DND-41 (cell line): Measurements from ENCODE around the gene MTERF4.

ENCODE experiments used
- ATAC-seq: fragments of 200-7000 bp; cut with Tn5 transposase; 3 replicates; pipeline ENCODE4 v1.9.1; 2021; ENCODE audit warnings: low read depth; ENCODE audit not compliant: insufficient read depth
- DNase-seq: peaks from one replicate; pipeline ENCODE4 v3.0.0-alpha.2; 2020
- H2AFZ ChIP-seq: 2 replicates; pipeline ENCODE4 v1.6.0; 2012; ENCODE audit warnings: low read depth, low read length
- H3K27ac ChIP-seq: 2 replicates; pipeline ENCODE4 v1.5.1; 2012; ENCODE audit warnings: low read length, inconsistent platforms
- H3K27me3 ChIP-seq: fragments of 200-600 bp; sonication (generic); 2 replicates; pipeline ENCODE4 v1.6.0; 2012; ENCODE audit warnings: low read length, mild to moderate bottlenecking, inconsistent platforms; ENCODE audit not compliant: insufficient read depth, poor library complexity
- H3K36me3 ChIP-seq: 2 replicates; pipeline ENCODE4 v1.5.1; 2012; ENCODE audit warnings: low read length, inconsistent platforms; ENCODE audit not compliant: insufficient read depth
- H3K4me1 ChIP-seq: 2 replicates; pipeline ENCODE4 v1.5.1; 2012; ENCODE audit warnings: mild to moderate bottlenecking, low read length; ENCODE audit not compliant: insufficient read depth
- H3K4me2 ChIP-seq: 2 replicates; pipeline ENCODE4 v1.6.0; 2012; ENCODE audit warnings: mild to moderate bottlenecking, moderate library complexity, low read length, inconsistent platforms; ENCODE audit not compliant: insufficient read depth
- H3K4me3 ChIP-seq, 2 experiments: fragments of 200-600 bp in 1 of 2; shearing (Covaris generic) in 1 of 2; 2 replicates each; pipeline ENCODE4 v1.5.1; 2012 to 2016; ENCODE audit warnings: inconsistent platforms in 2 of 2, low read length in 2 of 2, mild to moderate bottlenecking in 2 of 2, low read depth in 1 of 2, moderate library complexity in 1 of 2
- H3K79me2 ChIP-seq: 2 replicates; pipeline ENCODE4 v1.6.0; 2012; ENCODE audit warnings: low read length, inconsistent platforms; ENCODE audit not compliant: insufficient read depth
- H3K9ac ChIP-seq: 2 replicates; pipeline ENCODE4 v1.6.0; 2012; ENCODE audit warnings: low read depth, mild to moderate bottlenecking, inconsistent platforms, low read length, moderate library complexity
- H3K9me3 ChIP-seq: 2 replicates; pipeline ENCODE4 v1.5.1; 2012; ENCODE audit warnings: low read length, moderate library complexity, mild to moderate bottlenecking, inconsistent platforms; ENCODE audit not compliant: insufficient read depth, severe bottlenecking
- H4K20me1 ChIP-seq: 2 replicates; pipeline ENCODE4 v1.6.0; 2012; ENCODE audit warnings: low read length; ENCODE audit not compliant: insufficient read depth
- CTCF ChIP-seq: IDR thresholded peaks from 2 replicates; pipeline ENCODE4 v1.5.1; 2012; ENCODE audit warnings: borderline replicate concordance, low read length, moderate library complexity, mild to moderate bottlenecking; ENCODE audit not compliant: poor library complexity, severe bottlenecking; ENCODE audit errors: extremely low read depth
- EZH2 ChIP-seq: IDR thresholded peaks from 3 replicates; pipeline ENCODE4 v1.6.1; 2012; ENCODE audit warnings: borderline replicate concordance, low read depth, mild to moderate bottlenecking, moderate library complexity, low read length, inconsistent platforms; ENCODE audit not compliant: severe bottlenecking

MTERF4 gene

GRCh38 chr2:241048949-241049343 is 53.1 kb downstream of the MTERF4 start:
- Histone ChIP-seq H3K27me3 (no peaks in the 10 kb centered on the region), H4K20me1 (peaks cover 5% of the 10 kb centered on the region; the same call in 1 of the 2 replicates), H3K9ac (no peak overlapping the region), H3K9me3 (no peaks in the 10 kb centered on the region), H3K79me2 (no peaks in the 10 kb centered on the region), H3K4me3 (no peak overlapping the region), H3K4me2 (no peak overlapping the region), H3K4me1 (no peaks in the 10 kb centered on the region), H2AFZ (no peak overlapping the region), H3K27ac (no peak overlapping the region), H3K36me3 (no peaks in the 10 kb centered on the region)
- no peak for TF ChIP-seq CTCF
- no peak for TF ChIP-seq EZH2
- no peak for ATAC-seq
- DNase-seq: no peak

GRCh38 chr2:241048149-241048948 is 53.7 kb downstream of the MTERF4 start:
- DNase-seq: no peak
- ATAC-seq: no peak
- Histone ChIP-seq H4K20me1 (peaks cover 5% of the 10 kb centered on the region; the same call in 1 of the 2 replicates), H3K4me1 (no peaks in the 10 kb centered on the region), H3K27ac (no peak overlapping the region), H3K9me3 (no peaks in the 10 kb centered on the region), H3K4me2 (no peak overlapping the region), H2AFZ (no peak overlapping the region), H3K9ac (no peak overlapping the region), H3K36me3 (no peaks in the 10 kb centered on the region), H3K27me3 (no peaks in the 10 kb centered on the region), H3K79me2 (no peaks in the 10 kb centered on the region), H3K4me3 (no peak overlapping the region)
- TF ChIP-seq EZH2 (no peak), CTCF (no peak)

- TF ChIP-seq EZH2 (no peak), CTCF (no peak)
Observed at GRCh38 chr2:241047253-241048010, 54.7 kb downstream of the MTERF4 start.

More at GRCh38 chr2:241047253-241048010, 54.7 kb downstream of the MTERF4 start:
- Histone ChIP-seq H3K36me3 (no peaks in the 10 kb centered on the region), H3K79me2 (no peaks in the 10 kb centered on the region), H3K27me3 (peaks cover 3% of the 10 kb centered on the region), H3K4me3 (no peak overlapping the region), H3K9me3 (no peaks in the 10 kb centered on the region), H3K27ac (no peak overlapping the region), H2AFZ (no peak overlapping the region), H3K4me1 (no peaks in the 10 kb centered on the region), H4K20me1 (no peaks in the 10 kb centered on the region; the same call in 1 of the 2 replicates), H3K4me2 (no peak overlapping the region), H3K9ac (no peak overlapping the region)
- DNase-seq (no peak), ATAC-seq (no peak)
